Gastrocnemius medialis (tissue), 4 donors: ENCODE measurements around the gene HCN2. TPM values are rescaled to one million over a fixed set of nuclear protein-coding genes. Genes with fewer than 3 reads are reported as not detected.

ENCODE experiments used
- ATAC-seq, 2 donors: fragments of 150-250 bp; one replicate each; pipeline ENCODE4 v1.9.1; 2016
- DNase-seq, 2 donors: peaks; one replicate each; pipeline ENCODE4 v3.0.0-alpha.2; 2019
- H3K27ac ChIP-seq, 4 donors: fragments of 200-600 bp; sonication (generic); 1 replicate in 1 of 4; 2 replicates in 3 of 4; pipeline ENCODE4 v1.5.1; 2016 to 2018; ENCODE audit warnings: mild to moderate bottlenecking in 2 of 4, moderate library complexity in 1 of 4
- H3K27me3 ChIP-seq, 3 donors: fragments of 200-600 bp; sonication (generic) in 2 of 3; 1 replicate in 1 of 3; 2 replicates in 2 of 3; pipeline versions ENCODE4 v1.5.1 to v1.6.0; 2016 to 2019; ENCODE audit warnings: mild to moderate bottlenecking in 1 of 3, moderate library complexity in 1 of 3
- H3K36me3 ChIP-seq, 2 donors: fragments of 200-600 bp; sonication (generic) in 1 of 2; one replicate each; pipeline ENCODE4 v1.5.1; 2017 to 2018
- H3K4me1 ChIP-seq, 2 donors: fragments of 200-600 bp; sonication (generic) in 1 of 2; one replicate each; pipeline ENCODE4 v1.5.1; 2016 to 2017; ENCODE audit warnings: mild to moderate bottlenecking in 2 of 2
- H3K4me3 ChIP-seq, 4 donors: fragments of 200-600 bp; sonication (generic) in 3 of 4; 1 replicate in 1 of 4; 2 replicates in 3 of 4; pipeline ENCODE4 v1.5.1; 2016 to 2019; ENCODE audit warnings: mild to moderate bottlenecking in 2 of 4
- H3K9me3 ChIP-seq, 3 donors: fragments of 200-600 bp; sonication (generic) in 2 of 3; 1 replicate in 1 of 3; 2 replicates in 2 of 3; pipeline ENCODE4 v1.5.1; 2016 to 2019
- CTCF ChIP-seq, 5 experiments: fragments of 450-650 bp in 3 of 5; fragments of 200-600 bp in 2 of 5; sonication (generic) in 2 of 5; IDR thresholded peaks in 4 of 5; conservative IDR thresholded peaks in 1 of 5; 1 replicate in 4 of 5; 2 replicates in 1 of 5; pipeline ENCODE4 v1.5.1; 2016 to 2019; ENCODE audit warnings: antibody characterized with exemption in 5 of 5, mild to moderate bottlenecking in 3 of 5, moderate library complexity in 3 of 5
- POLR2A ChIP-seq, 2 donors: fragments of 450-650 bp; IDR thresholded peaks; one replicate each; pipeline ENCODE4 v1.6.1; 2017; ENCODE audit warnings: antibody characterized with exemption in 2 of 2, mild to moderate bottlenecking in 2 of 2, moderate library complexity in 2 of 2
- in situ Hi-C, 4 donors: fragments of 200-750 bp; cut with MboI; loops; one replicate each; pipeline versions ENCODE4 v1.15.0 to v1.8.0; 2017; ENCODE audit warnings: low sequenced_read_pairs in 4 of 4
- intact Hi-C: fragments of 100-400 bp; cut with DNase I; formaldehyde crosslinking; loops from one replicate; pipeline ENCODE4 v1.15.1; 2023; ENCODE audit warnings: low total_unique reads
- total RNA-seq, 4 donors: library from RNA; depleted of rRNA; stranded (reverse); fragments of >200 nt; gene quantifications; one replicate each; pipeline versions ENCODE4 v1.1.0 to v1.2.3, GENCODE V29; 2016

Gene HCN2
- total RNA-seq, 4 donors from 2014 or later: 0.10 TPM; not detected in 3

GRCh38 chr19:640606-641189 is 51.0 kb downstream of the HCN2 start:
- TF ChIP-seq CTCF (IDR thresholded peaks at IDR 0.05 in 4 of 5, conservative IDR thresholded peaks at IDR 0.05 in 1 of 5): no peak
- TF ChIP-seq POLR2A (IDR thresholded peaks at IDR 0.05): no peak

DNA sequence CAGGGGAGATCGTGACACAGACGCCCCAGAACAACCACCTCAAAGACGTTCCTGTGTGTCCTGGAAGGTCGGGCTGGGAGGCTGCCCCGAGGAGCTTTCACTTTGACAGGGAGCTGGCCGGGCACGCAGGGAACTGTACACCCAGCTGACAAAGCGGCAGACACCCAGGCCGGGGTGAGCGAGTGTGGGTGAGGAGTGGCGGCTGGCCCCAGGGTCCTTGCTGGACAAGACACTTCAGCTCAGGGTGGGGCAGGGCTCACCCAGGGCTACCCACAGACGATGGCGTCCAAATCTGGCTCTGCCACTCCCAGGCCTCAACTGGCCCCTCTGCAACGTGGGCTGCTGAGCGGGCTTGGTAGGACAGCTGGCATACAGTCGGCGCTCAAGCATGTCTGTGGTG is 52.0 kb downstream of the HCN2 start:
- in situ Hi-C loops (no loop called here), intact Hi-C loops (no loop called here)
- H3K27ac ChIP-seq: no peak overlapping the region
- H3K4me3 ChIP-seq: no peak overlapping the region
- H3K4me1 ChIP-seq: peaks cover 0 to 9% of the 10 kb centered on the region in 2 donors
- no peak for ATAC-seq
- TF ChIP-seq CTCF (IDR thresholded peaks at IDR 0.05 in 4 of 5, conservative IDR thresholded peaks at IDR 0.05 in 1 of 5) (no peak), POLR2A (IDR thresholded peaks at IDR 0.05) (no peak)
- H3K36me3 ChIP-seq: peaks cover 0 to 9% of the 10 kb centered on the region in 2 donors
- no peaks in the 10 kb centered on the region for H3K27me3 ChIP-seq
- no peak for DNase-seq
- H3K9me3 ChIP-seq: no peaks in the 10 kb centered on the region

More at GRCh38 chr19:640606-641189, 51.0 kb downstream of the HCN2 start:
- H3K9me3 ChIP-seq: no peaks in the 10 kb centered on the region
- no peaks in the 10 kb centered on the region for H3K27me3 ChIP-seq
- in situ Hi-C loops (no loop called here), intact Hi-C loops (no loop called here)
- no peak overlapping the region for H3K4me3 ChIP-seq
- ATAC-seq (no peak), DNase-seq (no peak)
- H3K27ac ChIP-seq: no peak overlapping the region
- H3K4me1 ChIP-seq: peaks cover 0 to 9% of the 10 kb centered on the region in 2 donors
- H3K36me3 ChIP-seq: peaks cover 0 to 1% of the 10 kb centered on the region in 2 donors

DNA sequence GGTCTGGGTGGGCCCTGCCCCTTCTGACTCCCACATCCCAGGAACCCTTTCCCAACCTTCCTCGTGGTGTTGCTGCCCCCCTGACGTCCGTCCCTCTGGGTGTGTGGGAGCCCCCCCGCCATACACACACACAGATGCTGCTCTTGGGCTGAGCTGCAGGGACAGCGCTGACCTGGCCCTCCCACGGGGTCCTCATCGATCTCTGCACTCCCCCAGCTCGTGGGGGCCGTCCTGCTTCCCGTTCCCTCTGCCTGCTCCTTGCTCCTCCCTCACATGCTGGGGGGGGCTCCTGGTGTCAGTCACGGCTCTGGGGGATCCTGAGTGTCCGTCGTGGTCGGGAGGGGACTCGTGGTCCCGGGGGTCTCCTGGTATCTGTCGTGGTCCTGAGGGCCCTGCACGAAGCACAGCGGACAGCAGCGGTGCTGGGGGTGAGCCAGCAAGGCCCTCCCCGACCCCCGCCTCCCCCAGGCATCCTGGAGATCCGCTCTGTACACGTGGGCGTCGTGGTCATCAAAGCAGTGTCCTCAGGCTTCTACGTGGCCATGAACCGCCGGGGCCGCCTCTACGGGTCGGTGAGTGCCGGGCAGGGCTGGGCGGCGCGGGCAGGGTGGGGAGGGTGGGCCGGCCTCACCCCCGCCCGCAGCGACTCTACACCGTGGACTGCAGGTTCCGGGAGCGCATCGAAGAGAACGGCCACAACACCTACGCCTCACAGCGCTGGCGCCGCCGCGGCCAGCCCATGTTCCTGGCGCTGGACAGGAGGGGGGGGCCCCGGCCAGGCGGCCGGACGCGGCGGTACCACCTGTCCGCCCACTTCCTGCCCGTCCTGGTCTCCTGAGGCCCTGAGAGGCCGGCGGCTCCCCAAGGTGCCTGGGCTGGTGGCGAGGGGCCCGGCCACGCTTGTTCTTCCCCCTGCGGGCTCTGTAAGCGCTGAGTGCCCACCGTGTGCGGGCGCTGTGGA is 53.4 kb downstream of the HCN2 start:
- DNase-seq: no peak
- no peak for ATAC-seq
- in situ Hi-C loops (no loop called here), intact Hi-C loops (no loop called here)
- peaks cover 0 to 9% of the 10 kb centered on the region in 2 donors for H3K4me1 ChIP-seq
- no peaks in the 10 kb centered on the region for H3K9me3 ChIP-seq
- peaks cover 0 to 23% of the 10 kb centered on the region in 2 donors for H3K36me3 ChIP-seq
- H3K4me3 ChIP-seq: no peak overlapping the region
- TF ChIP-seq POLR2A (IDR thresholded peaks at IDR 0.05) (no peak), CTCF (IDR thresholded peaks at IDR 0.05 in 4 of 5, conservative IDR thresholded peaks at IDR 0.05 in 1 of 5) (no peak)
- H3K27me3 ChIP-seq: no peaks in the 10 kb centered on the region
- no peak overlapping the region for H3K27ac ChIP-seq

- ATAC-seq (no peak), DNase-seq (no peak)
- TF ChIP-seq CTCF (IDR thresholded peaks at IDR 0.05 in 4 of 5, conservative IDR thresholded peaks at IDR 0.05 in 1 of 5) (no peak), POLR2A (IDR thresholded peaks at IDR 0.05) (no peak)
- peaks cover 0 to 8% of the 10 kb centered on the region in 2 donors for H3K4me1 ChIP-seq
- intact Hi-C loops (no loop called here), in situ Hi-C loops (no loop called here)
- H3K36me3 ChIP-seq: peaks cover 0 to 30% of the 10 kb centered on the region in 2 donors
- no peaks in the 10 kb centered on the region for H3K27me3 ChIP-seq
- no peaks in the 10 kb centered on the region for H3K9me3 ChIP-seq
- H3K4me3 ChIP-seq: no peak overlapping the region
- H3K27ac ChIP-seq: no peak overlapping the region
Measured at GRCh38 chr19:643736-644135, 54.1 kb downstream of the HCN2 start.
